Keratinocyte (primary cell): ENCODE data around the gene NRP1.

Source experiments
- EZH2 ChIP-seq: IDR thresholded peaks from one replicate; pipeline ENCODE4 v1.6.1; 2012; ENCODE audit warnings: inconsistent platforms, mild to moderate bottlenecking, low read length, moderate library complexity
- TF ChIP-seq, protein P1 (sequence below), 3 experiments: IDR thresholded peaks in 1 of 3; conservative IDR thresholded peaks in 1 of 3; optimal IDR thresholded peaks in 1 of 3; 2 replicates in 2 of 3; 3 replicates in 1 of 3; pipeline versions ENCODE3 to v1.5.1; 2011; ENCODE audit warnings: low read length in 3 of 3, mild to moderate bottlenecking in 3 of 3, moderate library complexity in 2 of 3, control low read depth in 1 of 3, inconsistent platforms in 1 of 3; ENCODE audit not compliant: insufficient read depth in 2 of 3; ENCODE audit errors: extremely low read depth in 1 of 3

GRCh38 chr10:33306126-33306525 lies 28.3 kb downstream of the NRP1 start:
- TF ChIP-seq, protein P1, sequence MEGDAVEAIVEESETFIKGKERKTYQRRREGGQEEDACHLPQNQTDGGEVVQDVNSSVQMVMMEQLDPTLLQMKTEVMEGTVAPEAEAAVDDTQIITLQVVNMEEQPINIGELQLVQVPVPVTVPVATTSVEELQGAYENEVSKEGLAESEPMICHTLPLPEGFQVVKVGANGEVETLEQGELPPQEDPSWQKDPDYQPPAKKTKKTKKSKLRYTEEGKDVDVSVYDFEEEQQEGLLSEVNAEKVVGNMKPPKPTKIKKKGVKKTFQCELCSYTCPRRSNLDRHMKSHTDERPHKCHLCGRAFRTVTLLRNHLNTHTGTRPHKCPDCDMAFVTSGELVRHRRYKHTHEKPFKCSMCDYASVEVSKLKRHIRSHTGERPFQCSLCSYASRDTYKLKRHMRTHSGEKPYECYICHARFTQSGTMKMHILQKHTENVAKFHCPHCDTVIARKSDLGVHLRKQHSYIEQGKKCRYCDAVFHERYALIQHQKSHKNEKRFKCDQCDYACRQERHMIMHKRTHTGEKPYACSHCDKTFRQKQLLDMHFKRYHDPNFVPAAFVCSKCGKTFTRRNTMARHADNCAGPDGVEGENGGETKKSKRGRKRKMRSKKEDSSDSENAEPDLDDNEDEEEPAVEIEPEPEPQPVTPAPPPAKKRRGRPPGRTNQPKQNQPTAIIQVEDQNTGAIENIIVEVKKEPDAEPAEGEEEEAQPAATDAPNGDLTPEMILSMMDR (optimal IDR thresholded peaks at IDR 0.05 in 1 of 3, IDR thresholded peaks at IDR 0.05 in 1 of 3, conservative IDR thresholded peaks at IDR 0.05 in 1 of 3; ENCODE audit: extremely low read depth in 1 of 3, insufficient read depth in 2 of 3, low read length in 3 of 3) = no peak
- TF ChIP-seq EZH2 = no peak
